Stimulated activated CD8-positive, alpha-beta memory T cell treated with anti-CD3 and anti-CD28 coated beads, Interleukin-4, amount 100 ng/mL, for 24 hours (primary cell): ENCODE data around the gene AKT2.
A peak's percentile ranks its signal among the peaks of the same experiment; 100 is the strongest.
"Not testable (repeated sequence)": the region's sequence is repeated elsewhere in the genome, so short reads cannot be mapped to it uniquely, and the experiment has no call there.

Source experiments
- DNase-seq: peaks from one replicate; pipeline ENCODE4 v3.0.0-alpha.2; 2020; ENCODE audit warnings: low read depth

AKT2 gene

GRCh38 chr19:40284501-40285352 lies at the start of gene AKT2:
Gene AKT2 (minus strand): TSS chr19:40285345. CDS start chr19:40265267, 20,078 bp downstream.
- peak; percentile 69 for DNase-seq

- DNase-seq, result not testable (repeated sequence)
Observed at GRCh38 chr19:40333083-40333482, 47.9 kb upstream of the AKT2 start.

DNA sequence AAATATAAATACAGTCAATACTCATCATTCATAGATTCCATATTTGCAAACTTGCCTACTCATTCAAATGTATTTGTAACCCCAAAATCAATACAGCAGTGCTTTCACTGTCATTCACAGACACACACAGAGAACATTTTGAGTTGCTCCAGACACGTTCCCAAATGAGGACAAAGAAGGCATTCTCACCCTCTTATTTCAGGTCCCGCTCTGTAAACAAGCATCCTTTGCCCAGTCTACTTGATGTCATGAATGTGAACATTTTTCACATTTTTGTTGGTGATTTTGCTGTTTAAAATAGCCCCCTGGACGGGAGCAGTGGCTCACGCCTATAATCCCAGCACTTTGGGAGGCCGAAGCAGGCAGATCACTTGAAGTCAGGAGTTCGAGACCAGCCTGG lies 47.5 kb upstream of the AKT2 start:
- no peak for DNase-seq

GRCh38 chr19:40331052-40331451 lies 45.9 kb upstream of the AKT2 start:
- no peak for DNase-seq

DNA sequence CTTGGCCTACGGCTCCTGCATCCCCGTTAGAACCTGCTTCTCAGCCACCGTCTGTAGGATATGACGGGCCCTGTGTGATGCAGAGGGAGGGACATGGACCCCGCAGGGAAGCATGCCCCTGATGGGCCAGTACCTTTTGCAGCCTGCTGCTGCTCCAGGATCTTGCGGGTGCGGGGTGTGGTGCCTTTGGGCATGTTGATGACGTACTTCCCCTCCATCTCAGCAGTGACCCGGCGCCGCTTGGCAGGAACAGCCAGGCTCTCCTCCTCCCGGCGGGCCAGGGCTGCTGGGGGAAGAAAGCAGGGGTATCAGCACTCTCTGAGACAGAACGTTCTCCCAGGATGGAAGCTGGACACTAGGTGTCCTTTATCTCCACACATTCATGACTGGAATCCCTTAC lies 41.1 kb upstream of the AKT2 start:
- no peak for DNase-seq

GRCh38 chr19:40323705-40324104 lies 38.6 kb upstream of the AKT2 start:
- no peak for DNase-seq

DNA sequence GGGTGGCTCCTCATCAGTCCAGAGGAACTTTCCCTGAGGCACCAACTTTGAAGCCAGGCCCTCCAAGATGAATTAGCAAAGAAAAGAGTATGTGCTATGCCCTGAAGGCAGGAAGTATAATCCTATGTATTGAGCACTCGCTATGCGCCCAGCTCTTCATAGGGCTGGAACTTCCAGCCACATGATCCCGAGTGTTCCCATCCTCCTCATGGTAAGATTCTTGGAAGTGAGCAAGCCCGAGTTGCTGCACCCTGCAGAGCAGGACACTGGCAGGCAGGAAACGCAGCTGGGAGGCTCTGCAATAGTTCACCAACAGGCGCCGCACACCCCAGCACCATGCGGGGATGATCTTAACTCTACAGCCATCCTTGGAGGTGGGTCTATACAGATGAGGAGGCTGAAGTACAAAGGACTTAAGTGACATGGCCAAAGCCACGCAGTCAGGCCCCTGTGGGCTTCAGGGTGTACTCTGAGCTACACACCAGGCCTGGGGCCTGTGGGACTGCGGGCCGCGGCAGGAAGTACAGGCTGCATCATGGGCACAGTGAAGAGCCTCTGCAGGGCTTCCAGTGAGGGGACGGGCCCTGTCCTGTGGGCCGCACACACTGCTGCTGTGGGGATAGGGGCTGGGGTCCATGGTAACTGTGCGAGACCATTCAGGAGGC lies 37.9 kb upstream of the AKT2 start:
- no peak for DNase-seq

- DNase-seq, result no peak
Observed at GRCh38 chr19:40322271-40322610, 37.1 kb upstream of the AKT2 start.

- DNase-seq, result no peak
Observed at GRCh38 chr19:40321566-40322270, 36.6 kb upstream of the AKT2 start.

GRCh38 chr19:40321076-40321475 lies 35.9 kb upstream of the AKT2 start:
- DNase-seq, result no peak

- no peak for DNase-seq
Observed at GRCh38 chr19:40320558-40320935, 35.4 kb upstream of the AKT2 start.

- no peak for DNase-seq
Observed at GRCh38 chr19:40317338-40317737, 32.2 kb upstream of the AKT2 start.

- DNase-seq, result no peak
Observed at GRCh38 chr19:40315812-40316470, 30.8 kb upstream of the AKT2 start.

GRCh38 chr19:40314656-40315055 lies 29.5 kb upstream of the AKT2 start:
- DNase-seq, result no peak

- no peak for DNase-seq
Observed at GRCh38 chr19:40313229-40313983, 28.3 kb upstream of the AKT2 start.

DNA sequence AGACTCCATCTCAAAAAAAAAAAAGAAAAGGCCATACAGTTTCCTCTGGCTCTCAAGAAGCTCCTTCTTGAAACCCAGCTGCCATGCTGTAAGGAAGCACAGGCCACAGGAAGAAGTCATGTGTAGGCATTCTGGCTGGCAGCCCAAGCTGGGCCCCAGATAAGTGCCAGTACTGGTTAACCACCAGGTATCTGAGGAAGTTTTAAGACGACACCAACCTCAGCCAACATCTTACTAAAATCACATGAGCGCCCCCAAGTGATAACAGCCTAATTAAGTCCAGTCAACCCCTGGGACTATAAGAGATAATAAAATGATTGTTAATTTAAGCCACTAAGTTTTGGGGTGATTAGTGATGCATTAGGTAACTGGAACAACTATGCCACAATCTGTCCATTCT lies 27.4 kb upstream of the AKT2 start:
- DNase-seq, result no peak

GRCh38 chr19:40309666-40310065 lies 24.5 kb upstream of the AKT2 start:
- no peak for DNase-seq

- DNase-seq, result peak; percentile 59
Observed at GRCh38 chr19:40305403-40305802, 20.3 kb upstream of the AKT2 start.

DNA sequence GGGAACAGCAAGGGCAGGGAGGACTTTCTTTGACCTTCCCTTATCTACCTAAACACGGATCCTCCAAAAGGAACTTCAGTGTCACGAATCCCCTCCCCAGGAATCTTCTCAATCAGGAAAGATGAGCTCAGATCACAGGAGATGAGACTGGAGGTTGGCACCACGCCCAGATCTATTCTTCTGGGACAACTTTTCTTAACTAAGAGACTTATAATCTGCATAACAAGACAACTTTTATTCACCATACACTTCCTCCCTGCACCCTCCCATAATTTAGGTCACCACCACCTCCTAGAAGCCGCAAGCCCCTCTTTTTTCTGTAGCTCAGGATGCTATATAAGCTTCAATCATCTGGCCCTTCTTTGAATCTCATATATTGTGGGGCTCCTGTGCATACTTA lies 19.2 kb upstream of the AKT2 start:
- no peak for DNase-seq

GRCh38 chr19:40303765-40304164 lies 18.6 kb upstream of the AKT2 start:
- no peak for DNase-seq

DNA sequence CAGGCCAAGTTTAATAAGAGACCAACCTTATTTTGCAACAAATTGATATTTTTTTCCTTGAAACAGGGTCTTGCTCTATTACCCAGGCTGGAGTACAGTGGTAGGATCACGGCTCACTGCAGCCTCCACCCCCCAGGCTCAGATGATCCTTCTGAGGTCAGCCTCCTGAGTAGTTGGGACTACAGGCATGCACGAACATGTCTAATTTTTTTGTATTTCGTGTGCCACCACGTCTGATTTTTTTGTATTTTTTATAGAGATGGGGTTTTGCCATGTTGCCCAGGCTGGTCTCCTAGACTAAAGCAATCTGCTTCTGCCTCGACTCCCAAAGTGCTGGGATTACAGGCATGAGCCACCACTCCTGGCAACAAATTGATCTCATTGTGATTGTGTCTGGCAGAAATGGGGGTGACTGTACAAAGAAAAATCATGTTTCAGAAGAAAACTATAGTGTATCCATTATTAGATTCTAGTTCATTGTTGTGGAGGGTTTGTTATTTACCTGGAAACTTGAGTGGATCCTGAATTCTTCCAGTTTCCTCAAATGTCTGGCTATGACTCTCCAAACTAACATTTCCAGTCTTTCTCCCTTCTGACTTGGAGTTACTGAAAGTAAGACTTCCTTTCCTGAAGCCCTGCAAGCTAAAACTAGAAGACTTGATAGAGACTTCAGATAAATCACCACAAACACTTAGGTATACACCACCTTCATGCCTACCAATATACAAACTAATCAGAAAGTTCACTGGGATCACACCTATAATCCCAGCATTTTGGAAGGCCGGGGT lies 17.3 kb upstream of the AKT2 start:
- DNase-seq, result no peak
